ENCODE data around the gene WDR44.
"Not testable (repeated sequence)": the region's sequence is repeated elsewhere in the genome, so short reads cannot be mapped to it uniquely, and the experiment has no call there.

The WDR44 gene, protein sequence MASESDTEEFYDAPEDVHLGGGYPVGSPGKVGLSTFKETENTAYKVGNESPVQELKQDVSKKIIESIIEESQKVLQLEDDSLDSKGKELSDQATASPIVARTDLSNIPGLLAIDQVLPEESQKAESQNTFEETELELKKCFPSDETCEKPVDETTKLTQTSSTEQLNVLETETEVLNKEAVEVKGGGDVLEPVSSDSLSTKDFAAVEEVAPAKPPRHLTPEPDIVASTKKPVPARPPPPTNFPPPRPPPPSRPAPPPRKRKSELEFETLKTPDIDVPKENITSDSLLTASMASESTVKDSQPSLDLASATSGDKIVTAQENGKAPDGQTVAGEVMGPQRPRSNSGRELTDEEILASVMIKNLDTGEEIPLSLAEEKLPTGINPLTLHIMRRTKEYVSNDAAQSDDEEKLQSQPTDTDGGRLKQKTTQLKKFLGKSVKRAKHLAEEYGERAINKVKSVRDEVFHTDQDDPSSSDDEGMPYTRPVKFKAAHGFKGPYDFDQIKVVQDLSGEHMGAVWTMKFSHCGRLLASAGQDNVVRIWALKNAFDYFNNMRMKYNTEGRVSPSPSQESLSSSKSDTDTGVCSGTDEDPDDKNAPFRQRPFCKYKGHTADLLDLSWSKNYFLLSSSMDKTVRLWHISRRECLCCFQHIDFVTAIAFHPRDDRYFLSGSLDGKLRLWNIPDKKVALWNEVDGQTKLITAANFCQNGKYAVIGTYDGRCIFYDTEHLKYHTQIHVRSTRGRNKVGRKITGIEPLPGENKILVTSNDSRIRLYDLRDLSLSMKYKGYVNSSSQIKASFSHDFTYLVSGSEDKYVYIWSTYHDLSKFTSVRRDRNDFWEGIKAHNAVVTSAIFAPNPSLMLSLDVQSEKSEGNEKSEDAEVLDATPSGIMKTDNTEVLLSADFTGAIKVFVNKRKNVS

DNA sequence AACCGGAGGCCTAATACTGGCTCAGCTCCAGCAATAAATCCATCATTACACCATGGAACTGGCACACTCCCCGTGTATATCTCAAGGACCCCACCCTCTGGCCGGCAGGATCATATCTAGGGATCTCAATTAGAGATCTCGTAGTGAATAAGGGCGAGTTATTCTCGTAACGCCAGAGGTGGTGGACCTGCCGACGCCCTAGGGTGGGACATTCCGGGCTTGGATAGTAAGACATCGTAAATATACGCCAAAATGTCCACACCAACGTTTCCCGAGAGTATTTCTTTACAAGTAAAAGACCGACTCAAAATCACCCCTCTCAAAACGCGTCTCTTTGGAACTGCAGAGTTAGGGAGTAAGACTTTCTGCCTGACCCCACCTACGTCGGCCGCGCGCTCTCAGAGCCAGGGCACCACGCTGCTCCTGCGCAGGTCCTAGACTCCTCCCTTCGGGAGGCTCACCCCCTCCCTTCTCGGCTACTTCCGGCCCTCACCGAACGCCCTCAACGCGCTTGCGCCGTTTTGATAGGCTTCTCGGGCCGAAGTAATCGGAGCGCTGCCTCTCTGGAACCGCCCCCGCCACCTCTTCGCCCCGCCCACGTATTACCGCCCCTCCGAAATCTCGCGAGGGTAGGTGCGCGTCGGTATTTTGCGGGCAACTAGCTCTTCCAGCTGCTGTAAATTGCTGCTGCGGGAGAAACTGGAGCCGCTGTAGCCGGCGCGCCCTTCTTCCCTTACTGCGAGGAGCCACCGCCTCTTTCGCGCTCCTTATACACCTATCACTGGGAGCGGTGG, at the start of gene WDR44:
Gene WDR44, plus strand, starts transcription at position 643 of the 794 bp plus-strand sequence. CDS start 398 bp downstream, outside the sequence.
- H3K27ac Mint-ChIP-seq = peak within 1 kb of the TSS; percentile 98
- peak; percentile 92 for DNase-seq
- no peaks in the 10 kb centered on the region for H3K9me3 Mint-ChIP-seq
- H3K36me3 Mint-ChIP-seq (ENCODE audit: low read depth) = peaks cover 7% of the 10 kb centered on the region
- peak within 1 kb of the TSS; percentile 97 for H3K4me3 Mint-ChIP-seq
- H3K27me3 Mint-ChIP-seq = no peaks in the 10 kb centered on the region
- H3K4me1 Mint-ChIP-seq (ENCODE audit: low read depth) = peaks cover 36% of the 10 kb centered on the region

DNA sequence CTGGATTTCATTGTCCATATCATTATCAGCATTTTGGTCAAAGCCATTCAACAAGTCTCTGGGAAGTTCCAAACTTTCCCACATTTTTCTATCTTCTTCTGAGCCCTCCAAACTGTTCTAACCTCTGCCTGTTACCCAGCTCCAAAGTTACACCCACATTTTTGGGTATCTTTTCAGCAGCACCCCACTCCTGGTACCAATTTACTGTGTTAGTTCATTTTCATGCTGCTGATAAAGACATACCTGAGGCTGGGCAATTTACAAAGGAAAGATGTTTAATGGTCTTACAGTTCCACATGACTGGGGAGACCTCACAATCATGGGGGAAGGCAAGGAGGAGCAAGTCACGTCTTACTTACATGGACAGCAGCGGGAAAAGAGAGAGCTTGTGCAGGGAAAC, 40.1 kb upstream of the WDR44 start:
- not testable (repeated sequence) for H3K4me3 Mint-ChIP-seq; DNase-seq; H3K27ac Mint-ChIP-seq; H3K4me1 Mint-ChIP-seq (ENCODE audit: low read depth); H3K36me3 Mint-ChIP-seq (ENCODE audit: low read depth)
- Mint-ChIP-seq H3K9me3 (peaks cover 15% of the 10 kb centered on the region), H3K27me3 (peaks cover 15% of the 10 kb centered on the region)

DNA sequence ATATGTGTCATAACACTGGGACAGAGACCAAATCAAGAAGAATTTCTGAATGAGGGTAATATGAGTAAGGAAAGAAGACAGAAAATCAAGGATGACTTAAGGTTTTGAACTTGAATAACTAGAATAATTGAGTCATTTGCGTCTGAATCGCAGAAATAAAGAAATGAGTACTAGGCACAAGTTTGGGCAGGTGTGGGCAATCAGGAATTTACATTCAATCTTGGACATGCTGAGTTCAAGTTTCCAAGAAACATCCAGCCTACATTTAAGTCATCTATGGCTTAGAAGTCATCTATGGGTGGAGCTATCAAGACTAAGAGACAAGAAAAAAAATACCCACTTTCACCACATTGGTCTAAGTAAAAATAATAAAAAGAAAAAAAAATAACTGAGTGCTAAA, 30.4 kb upstream of the WDR44 start:
- Mint-ChIP-seq H3K4me1 (ENCODE audit: low read depth) (no peaks in the 10 kb centered on the region), H3K9me3 (no peaks in the 10 kb centered on the region), H3K27ac (no peak overlapping the region), H3K36me3 (ENCODE audit: low read depth) (no peaks in the 10 kb centered on the region), H3K4me3 (no peak overlapping the region), H3K27me3 (peaks cover 13% of the 10 kb centered on the region)
- DNase-seq = no peak

DNA sequence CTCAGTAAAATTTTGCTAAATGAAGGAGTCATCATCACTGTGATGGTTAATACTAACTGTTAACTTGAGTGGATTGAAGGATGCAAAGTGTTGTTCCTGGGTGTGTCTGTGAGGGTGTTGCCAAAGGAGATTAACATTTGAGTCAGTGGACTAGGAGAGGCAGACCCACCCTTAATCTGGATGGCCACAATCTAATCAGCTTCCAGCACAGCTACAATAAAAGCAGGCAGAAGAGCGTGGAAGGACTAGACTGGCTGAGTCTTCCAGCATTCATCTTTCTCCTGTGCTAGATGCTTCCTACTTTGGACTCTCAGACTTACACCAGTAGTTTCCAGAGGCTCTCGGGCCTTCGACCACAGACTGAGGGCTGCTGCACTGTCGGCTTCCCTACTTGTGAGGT, 21.3 kb upstream of the WDR44 start:
- Mint-ChIP-seq H3K9me3 (no peaks in the 10 kb centered on the region), H3K4me1 (ENCODE audit: low read depth) (no peaks in the 10 kb centered on the region), H3K36me3 (ENCODE audit: low read depth) (no peaks in the 10 kb centered on the region), H3K27me3 (peaks cover 3% of the 10 kb centered on the region), H3K27ac (no peak overlapping the region), H3K4me3 (no peak overlapping the region)
- no peak for DNase-seq

DNA sequence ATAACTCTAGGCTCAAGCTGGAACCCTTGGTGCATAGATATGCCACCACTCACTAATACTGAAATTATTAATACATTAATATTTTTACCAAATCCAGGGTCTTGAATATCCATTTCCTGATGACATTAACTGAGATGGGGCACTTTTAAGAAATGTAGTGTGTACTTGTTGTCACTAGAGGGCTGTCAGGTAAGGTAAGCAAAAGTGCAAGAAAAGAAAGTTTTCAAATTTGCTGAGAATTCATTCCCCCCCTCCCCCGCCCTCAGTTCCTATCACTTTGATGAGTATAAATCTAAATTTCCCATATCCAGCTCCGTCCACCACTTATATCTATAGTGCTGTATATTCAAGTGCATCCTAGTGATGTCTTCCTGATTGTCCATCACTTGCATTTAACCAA, 20.5 kb upstream of the WDR44 start:
- Mint-ChIP-seq H3K36me3 (ENCODE audit: low read depth) (no peaks in the 10 kb centered on the region), H3K9me3 (no peaks in the 10 kb centered on the region), H3K27me3 (peaks cover 3% of the 10 kb centered on the region), H3K27ac (no peak overlapping the region), H3K4me3 (no peak overlapping the region), H3K4me1 (ENCODE audit: low read depth) (no peaks in the 10 kb centered on the region)
- no peak for DNase-seq

DNA sequence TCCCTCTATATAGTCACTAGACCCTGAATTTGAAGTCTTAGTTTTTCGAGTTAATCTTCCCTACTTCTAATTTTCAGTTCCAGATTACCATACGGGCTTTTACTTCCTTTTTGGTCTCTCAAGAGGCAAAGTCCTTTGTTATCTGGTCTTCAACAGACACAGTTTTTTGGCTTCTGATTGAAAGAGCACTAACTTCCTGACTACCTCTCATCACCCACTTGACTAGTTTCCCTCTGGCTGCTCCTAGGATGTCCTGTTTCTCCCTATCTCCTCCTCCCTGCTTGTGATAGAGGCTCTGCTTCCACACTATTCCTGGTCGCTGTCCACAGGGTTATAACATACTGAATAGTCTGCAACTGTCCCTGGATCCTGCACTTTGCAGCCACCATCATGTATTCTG, 16.7 kb upstream of the WDR44 start:
- H3K4me3 Mint-ChIP-seq = no peak overlapping the region
- no peak overlapping the region for H3K27ac Mint-ChIP-seq
- H3K4me1 Mint-ChIP-seq (ENCODE audit: low read depth) = no peaks in the 10 kb centered on the region
- H3K27me3 Mint-ChIP-seq = no peaks in the 10 kb centered on the region
- no peaks in the 10 kb centered on the region for H3K9me3 Mint-ChIP-seq
- DNase-seq = no peak
- H3K36me3 Mint-ChIP-seq (ENCODE audit: low read depth) = no peaks in the 10 kb centered on the region

DNA sequence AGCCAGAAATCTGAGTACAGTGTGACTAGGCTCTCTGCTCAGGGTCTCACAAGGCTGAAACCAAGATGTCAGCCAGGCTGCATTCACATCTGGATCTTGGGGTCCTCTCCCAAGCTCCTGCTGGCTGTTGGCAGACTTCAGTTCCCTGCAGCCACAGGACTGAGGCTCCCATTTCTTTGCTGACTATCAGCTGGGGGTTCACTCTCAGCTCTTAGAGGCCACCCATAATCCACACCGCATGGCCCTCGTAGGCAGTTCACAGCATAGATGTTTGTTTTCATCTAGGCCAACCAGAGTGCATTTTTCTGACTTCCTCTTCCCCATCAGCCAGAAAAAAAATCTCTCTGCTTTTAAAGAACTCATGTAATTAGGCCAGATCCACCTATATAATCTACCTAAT, 8.2 kb upstream of the WDR44 start:
- no peak for DNase-seq
- Mint-ChIP-seq H3K4me1 (ENCODE audit: low read depth) (no peaks in the 10 kb centered on the region), H3K4me3 (no peak overlapping the region), H3K27me3 (no peaks in the 10 kb centered on the region), H3K9me3 (no peaks in the 10 kb centered on the region), H3K27ac (no peak overlapping the region), H3K36me3 (ENCODE audit: low read depth) (no peaks in the 10 kb centered on the region)

DNA sequence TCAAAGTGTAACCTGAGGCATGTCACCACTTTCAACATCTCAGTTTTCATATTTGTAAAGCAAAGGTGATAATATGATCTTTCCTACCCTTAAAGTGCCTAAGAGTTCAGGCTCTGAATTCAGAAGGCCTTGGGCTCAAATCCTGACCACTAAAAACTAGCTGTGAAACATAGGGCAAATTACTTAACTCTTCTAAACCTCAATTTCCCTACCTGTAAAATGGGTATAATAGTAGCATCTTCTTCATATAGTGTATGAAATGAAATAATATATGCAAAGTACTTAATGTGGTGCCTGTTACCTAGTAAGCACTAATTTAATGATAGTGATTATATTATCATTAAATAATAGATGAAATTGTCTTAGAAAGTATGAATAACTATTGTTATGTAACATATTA, 7.0 kb upstream of the WDR44 start:
- Mint-ChIP-seq H3K36me3 (ENCODE audit: low read depth) (no peaks in the 10 kb centered on the region), H3K4me3 (no peak overlapping the region), H3K4me1 (ENCODE audit: low read depth) (no peaks in the 10 kb centered on the region), H3K27ac (no peak overlapping the region), H3K9me3 (no peaks in the 10 kb centered on the region), H3K27me3 (no peaks in the 10 kb centered on the region)
- no peak for DNase-seq

DNA sequence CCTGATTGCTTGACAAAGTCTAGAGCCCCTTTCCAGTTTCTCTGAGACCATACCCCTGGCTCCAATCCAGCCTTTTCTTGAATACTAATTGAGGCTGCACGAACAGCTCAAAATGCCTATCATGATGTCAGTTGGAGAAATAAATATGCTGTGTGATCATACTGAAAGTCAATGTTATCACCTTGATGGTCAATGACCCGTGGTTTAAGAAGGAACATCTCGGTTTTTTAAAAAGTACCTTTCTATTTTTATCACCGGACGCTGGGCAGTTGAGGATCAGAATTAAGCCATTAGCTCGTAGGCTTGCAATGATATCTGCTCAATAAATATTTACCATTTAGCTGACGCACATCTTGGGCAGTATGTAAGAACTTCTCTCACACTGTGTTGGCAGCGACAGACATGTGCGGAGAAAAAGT, 852 bp upstream of the WDR44 start:
- Mint-ChIP-seq H3K36me3 (ENCODE audit: low read depth) (peaks cover 7% of the 10 kb centered on the region), H3K4me1 (ENCODE audit: low read depth) (peaks cover 29% of the 10 kb centered on the region), H3K9me3 (no peaks in the 10 kb centered on the region), H3K27me3 (no peaks in the 10 kb centered on the region), H3K27ac (peak overlapping the region; percentile 98), H3K4me3 (peak overlapping the region; percentile 97)
- no peak for DNase-seq

DNA sequence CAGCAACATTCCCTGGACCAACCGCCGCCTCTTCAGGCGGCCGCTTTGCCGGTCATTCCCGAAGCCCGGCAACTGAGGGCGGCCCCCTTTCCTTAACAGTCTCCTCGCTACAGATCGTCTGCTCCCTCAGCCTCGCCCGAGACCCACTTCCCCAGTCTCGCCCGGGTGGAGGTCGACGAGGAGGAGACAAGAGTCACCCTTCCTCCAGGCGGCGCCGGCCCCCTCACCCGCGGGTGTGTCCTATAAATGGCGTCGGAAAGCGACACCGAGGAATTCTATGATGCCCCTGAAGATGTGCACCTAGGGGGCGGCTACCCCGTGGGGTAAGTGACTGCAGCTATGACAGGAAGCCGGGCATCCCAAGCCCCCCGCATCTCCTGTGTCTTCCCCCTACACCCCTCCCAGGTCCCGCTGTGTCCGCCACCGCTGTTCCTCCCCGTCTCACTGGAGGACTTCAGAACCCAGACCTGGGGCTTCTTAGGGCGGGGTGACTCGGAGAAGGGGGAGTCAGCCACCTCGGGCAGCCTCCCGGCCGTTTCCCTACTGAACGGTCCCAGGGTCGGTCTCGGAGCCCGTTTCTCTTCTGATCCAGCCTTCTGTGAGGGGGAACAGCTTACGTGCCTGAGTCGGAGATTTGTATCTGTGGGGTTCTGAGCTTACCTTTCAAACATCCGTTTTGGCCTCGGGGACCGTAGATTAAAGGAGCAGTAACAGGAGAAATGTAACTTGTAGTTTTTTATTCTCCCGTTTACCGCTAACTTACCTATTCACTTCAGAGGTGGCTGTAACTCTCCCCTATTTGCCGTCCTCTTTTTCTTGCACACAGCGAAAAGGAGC, 570 bp downstream of the WDR44 start:
- peak overlapping the region; percentile 98 for H3K27ac Mint-ChIP-seq
- peaks cover 7% of the 10 kb centered on the region for H3K36me3 Mint-ChIP-seq (ENCODE audit: low read depth)
- H3K4me3 Mint-ChIP-seq = peak overlapping the region; percentile 97
- peaks cover 43% of the 10 kb centered on the region for H3K4me1 Mint-ChIP-seq (ENCODE audit: low read depth)
- H3K9me3 Mint-ChIP-seq = no peaks in the 10 kb centered on the region
- peak; percentile 70 for DNase-seq
- H3K27me3 Mint-ChIP-seq = no peaks in the 10 kb centered on the region

DNA sequence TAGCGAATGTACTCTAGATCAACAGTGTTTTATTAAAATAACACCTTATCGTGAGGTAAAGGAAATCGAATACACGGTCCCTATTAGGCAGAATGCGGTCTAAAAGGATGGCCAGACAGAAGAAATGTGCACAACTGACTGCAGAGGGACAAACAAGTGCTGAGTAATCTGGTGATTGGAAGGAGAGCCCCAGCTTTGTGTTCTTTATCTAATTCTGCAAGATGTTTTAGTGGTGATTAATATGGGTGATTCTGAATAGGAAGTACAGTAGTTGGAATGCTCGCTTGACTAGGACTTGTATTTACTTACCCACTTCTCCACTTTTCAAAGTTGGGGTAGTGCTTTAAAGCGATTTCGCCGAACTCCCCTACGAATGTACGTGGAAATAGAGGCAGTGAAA, 1.2 kb downstream of the WDR44 start:
- Mint-ChIP-seq H3K4me3 (peak overlapping the region; percentile 97), H3K27ac (peak overlapping the region; percentile 98), H3K27me3 (no peaks in the 10 kb centered on the region), H3K9me3 (no peaks in the 10 kb centered on the region), H3K36me3 (ENCODE audit: low read depth) (peaks cover 7% of the 10 kb centered on the region), H3K4me1 (ENCODE audit: low read depth) (peaks cover 44% of the 10 kb centered on the region)
- no peak for DNase-seq

DNA sequence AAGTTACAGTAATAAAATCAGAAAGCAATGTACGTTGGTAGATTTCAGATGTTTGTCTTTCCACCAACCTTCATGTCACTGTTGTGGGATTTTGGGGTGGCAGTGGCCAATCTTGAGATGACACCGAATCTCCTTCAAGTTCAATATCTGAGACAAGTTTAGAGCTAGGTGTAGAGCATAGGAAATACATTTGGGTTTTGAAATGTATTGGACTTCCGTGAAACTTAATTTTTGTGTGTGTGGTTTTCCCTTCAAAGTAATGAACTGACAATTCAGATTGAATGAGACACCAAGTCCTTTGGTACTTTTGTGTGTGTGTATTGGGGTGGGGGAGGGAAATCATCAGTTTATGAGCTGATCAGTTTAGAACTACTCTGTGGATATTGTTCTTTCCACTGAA, 1.8 kb downstream of the WDR44 start:
- Mint-ChIP-seq H3K27me3 (no peaks in the 10 kb centered on the region), H3K9me3 (no peaks in the 10 kb centered on the region), H3K4me1 (ENCODE audit: low read depth) (peaks cover 47% of the 10 kb centered on the region), H3K27ac (peak overlapping the region; percentile 98), H3K4me3 (peak overlapping the region; percentile 97), H3K36me3 (ENCODE audit: low read depth) (peaks cover 7% of the 10 kb centered on the region)
- no peak for DNase-seq

DNA sequence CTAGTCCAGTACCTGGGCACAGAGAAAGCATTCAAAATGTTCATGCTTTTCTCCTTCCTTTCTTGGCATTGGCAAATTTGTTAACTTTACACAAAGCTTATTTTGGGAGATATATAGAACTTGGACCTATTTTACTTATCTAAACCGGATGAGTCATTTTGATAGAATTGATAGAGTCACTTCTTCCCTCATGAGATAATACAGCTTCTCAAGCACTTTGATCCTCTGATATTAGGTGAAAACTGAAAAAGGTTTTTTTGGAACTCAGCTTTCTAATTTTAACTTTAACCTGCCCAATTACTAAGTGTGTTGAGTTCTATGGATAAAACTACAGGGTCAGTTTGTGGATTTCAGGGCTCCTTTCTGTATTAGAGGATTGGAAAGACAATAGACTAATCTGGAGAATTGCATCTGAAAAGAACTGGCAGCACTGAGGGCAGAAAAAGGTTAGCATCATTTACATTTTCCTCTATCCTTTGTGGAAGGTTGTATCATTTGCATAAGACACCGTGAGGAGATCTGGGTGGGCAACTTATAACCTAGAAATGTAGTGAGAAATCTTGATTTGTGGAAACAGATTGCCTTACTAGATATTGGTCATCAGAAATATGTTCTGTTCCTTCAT, 2.4 kb downstream of the WDR44 start:
- Mint-ChIP-seq H3K9me3 (no peaks in the 10 kb centered on the region), H3K27me3 (no peaks in the 10 kb centered on the region), H3K4me1 (ENCODE audit: low read depth) (peaks cover 52% of the 10 kb centered on the region), H3K4me3 (peak overlapping the region; percentile 97), H3K27ac (peak overlapping the region; percentile 98), H3K36me3 (ENCODE audit: low read depth) (peaks cover 7% of the 10 kb centered on the region)
- no peak for DNase-seq
